GM18867 (cell line): ENCODE data around the gene CPNE5.
"Not testable (repeated sequence)": the region's sequence is repeated elsewhere in the genome, so short reads cannot be mapped to it uniquely, and the experiment has no call there.

Source experiments
- ATAC-seq: cut with Tn5 transposase; IDR thresholded peaks from one replicate; pipeline ENCODE4 v1.9.1; 2021; ENCODE audit warnings: mild to moderate bottlenecking, moderate library complexity; ENCODE audit not compliant: unreplicated experiment

Gene CPNE5

DNA sequence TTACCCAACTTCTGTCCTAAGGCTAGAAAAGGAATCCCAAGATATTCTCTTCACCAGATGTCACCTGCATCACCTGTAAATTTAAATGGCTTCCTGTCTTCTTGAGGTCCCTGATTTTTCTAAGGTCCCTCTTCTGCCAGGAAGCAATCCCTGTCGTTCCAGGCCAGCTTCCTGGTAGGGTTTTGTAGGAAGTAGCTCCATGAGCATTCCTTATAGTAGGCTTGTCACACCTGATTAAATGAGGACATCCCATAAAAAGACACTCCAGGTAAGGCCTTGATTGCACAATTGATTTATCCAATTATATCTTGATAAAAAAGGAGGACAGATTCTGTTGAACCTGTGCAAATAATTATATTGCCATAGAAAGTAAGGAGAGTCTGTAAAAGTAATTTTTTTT, 132.9 kb downstream of the CPNE5 start:
- ATAC-seq: no peak

DNA sequence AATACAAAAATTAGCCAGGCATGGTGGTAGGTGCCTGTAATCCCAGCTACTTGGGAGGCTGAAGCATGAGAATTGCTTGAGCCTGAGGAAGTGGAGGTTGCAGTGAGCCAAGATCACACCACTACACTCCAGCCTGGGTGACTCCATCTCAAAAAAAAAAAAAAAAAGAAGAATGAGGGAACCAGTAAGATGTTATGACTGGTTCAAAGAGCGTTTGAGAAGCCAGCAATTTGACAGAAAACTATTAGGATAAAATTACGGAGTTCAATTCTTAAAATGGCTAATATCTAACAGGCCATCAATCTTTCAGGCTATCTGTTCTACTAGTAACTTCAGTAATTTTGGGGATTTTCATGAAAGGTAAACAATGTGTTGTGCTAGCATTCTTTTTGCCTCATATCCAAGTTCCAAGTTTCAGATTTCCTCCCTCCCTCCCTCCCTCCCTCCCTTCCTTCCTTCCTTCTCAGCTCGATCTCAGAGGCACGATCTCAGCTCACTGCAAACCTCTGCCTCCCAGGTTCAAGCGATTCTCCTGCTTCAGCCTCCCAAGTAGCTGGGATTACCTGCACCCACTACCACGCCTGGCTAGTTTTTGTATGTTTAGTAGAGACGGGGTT, 134.2 kb downstream of the CPNE5 start:
- not testable (repeated sequence) for ATAC-seq

DNA sequence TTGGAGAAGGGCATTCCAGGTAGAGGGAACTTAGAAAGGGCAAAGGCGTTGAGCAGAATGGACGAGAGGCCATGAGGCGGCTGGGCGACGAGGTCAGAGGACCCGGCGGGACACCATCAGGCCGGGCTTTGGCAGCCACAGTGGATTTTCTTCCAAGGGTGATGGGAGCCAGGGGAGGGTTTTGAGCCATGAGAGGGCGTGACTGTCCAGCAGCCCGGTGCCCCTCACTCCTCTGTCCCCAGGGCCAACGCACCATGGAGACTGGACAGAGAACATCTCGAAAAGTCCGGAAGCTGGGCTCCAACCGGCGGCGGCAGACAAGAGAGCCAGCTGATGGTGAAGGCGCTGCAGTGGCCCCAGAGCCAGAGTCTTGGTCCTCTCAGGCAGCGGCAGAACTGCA, 135.3 kb downstream of the CPNE5 start:
- ATAC-seq: no peak

DNA sequence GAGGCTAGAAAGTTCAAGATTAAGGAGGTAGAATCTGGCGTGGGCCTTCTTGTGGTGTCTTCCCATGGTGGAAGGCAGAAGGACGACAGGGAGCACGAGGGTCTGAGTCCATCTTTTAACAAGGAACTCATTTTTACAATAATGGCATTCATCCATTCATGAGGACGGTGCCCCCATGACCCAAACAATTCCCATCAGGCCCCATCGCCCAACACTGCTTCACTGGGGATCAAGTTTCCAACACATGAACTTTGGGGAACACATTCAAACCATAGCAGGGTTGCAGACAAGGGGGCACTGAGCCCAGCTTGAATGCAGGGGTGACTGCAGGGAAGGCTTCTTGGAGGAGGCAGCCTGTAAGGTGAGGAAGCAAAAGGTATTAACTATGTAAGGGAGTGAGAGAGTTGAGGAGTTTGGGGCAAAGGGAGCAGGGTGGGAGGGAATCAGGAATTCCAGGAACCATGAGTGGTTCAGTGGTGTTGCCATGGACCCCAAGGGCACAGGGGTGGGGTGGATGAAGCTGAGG, 136.1 kb downstream of the CPNE5 start:
- no peak for ATAC-seq

DNA sequence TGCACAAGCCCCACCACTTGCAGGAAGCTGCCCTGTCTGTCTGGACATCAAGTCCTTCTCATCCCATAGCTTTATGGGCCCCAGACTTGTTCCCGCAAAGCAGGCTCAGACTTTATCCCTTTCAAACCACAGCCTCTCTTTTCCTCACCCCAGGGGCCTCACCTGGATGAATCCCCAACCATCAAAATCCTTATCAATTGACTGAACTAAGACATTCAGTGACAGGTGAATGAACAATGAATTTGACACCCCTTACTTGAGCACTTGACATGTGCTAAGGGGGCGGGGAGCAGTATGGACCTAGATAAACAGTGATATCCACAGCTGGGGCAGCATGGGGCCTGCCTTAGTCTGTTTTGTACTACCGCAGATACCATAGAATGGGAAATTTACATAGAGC, 136.6 kb downstream of the CPNE5 start:
- ATAC-seq: no peak

DNA sequence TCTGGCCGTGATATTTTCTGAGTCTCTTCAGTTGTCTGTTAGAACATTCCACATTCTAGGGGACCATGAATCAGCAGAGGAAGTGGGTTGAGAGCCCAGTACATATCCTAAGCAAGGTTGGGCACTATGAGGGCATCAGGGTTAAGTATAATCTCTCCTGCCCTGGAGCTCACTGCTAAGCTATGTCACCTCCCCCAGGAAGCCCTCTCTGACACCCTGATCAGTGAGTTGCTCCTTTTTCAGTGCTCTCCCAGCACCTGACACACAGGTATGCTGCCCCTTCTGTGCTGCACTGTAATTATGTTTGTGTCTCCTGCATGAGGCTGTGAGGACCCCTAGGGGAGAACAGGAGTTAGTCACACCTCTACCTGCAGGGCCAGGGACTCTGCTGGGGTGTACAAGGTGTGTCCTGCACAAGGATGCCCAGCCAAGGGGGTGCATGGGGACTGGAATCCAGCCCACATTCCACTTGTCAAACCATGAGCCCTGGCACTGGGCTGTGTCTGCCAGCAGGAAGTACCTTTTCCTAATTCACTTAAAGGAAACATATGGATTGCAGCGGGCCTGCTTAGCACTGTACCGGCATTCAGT, 137.7 kb downstream of the CPNE5 start:
- ATAC-seq: no peak

DNA sequence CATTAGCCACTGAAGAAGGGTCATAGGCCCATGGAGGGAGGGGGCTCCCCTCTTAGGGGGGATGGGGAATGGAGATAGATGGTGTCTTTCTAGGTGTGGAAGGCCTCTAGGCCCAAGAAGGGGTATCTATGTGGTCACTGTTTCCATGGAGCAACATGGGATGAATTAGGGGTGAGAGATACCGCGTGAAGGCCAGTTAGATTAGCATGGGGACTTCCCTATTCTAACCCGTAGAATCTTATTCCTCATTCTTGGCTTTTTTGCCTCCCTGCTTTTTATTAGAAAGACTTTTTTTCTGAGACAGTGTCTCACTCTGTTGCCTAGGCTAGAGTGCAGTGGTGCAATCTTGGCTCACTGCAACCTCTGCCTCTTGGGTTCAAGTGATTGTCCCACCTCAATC, 138.4 kb downstream of the CPNE5 start:
- ATAC-seq: no peak

DNA sequence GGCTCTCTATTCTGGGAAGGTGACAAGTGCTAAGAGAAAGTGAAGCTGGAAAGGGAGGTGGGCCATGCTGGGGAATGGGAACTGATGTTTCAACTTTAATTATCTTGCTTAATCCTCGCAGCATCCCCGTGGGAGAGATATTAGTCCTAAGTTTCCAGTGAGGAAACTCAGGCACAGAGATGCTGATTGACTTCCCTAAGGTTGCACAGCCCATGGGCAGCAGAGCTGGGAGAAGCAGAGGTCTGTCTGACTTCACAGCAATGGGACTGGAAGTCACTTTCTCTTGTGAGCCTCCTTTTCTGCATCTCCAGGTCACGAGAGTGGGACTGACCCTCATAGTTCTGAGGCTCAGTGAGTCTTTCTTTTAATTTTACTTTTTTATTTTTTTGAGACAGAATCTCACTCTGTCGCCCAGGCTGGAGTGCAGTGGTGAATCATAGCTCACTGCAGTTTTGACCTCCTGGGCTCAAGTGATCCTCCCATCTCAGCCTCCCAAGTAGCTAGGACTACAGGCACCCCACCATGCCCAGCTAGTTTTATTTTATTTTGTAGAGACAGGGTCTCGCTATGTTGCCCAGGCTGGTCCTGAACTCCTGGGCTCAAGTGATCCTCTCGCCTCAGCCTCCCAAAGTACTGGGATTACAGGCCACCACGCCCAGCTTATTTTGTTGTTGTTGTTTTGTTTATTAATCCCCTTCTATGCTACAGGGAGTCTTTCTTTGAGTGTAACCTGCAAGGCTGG, 139.0 kb downstream of the CPNE5 start:
- ATAC-seq: no peak

DNA sequence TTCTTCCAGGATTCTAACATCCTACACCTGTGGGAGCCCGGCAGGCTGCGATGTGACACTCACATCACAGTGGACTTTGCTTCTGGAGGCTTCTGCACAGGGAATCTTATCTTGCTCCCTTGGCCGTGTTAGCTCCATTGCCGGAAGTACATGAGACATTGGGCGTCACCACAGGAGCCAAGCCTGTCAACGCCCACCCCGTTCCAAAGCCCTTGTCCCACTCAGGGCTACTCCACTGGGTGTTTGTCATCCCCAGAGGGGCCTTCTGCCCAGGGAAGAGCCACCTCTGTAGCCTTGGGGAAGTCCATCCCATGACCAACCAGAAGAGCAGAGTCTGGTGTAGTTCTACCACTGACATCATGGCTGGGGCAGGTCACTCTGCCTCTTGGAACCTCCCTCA, 139.9 kb downstream of the CPNE5 start:
- ATAC-seq: no peak

DNA sequence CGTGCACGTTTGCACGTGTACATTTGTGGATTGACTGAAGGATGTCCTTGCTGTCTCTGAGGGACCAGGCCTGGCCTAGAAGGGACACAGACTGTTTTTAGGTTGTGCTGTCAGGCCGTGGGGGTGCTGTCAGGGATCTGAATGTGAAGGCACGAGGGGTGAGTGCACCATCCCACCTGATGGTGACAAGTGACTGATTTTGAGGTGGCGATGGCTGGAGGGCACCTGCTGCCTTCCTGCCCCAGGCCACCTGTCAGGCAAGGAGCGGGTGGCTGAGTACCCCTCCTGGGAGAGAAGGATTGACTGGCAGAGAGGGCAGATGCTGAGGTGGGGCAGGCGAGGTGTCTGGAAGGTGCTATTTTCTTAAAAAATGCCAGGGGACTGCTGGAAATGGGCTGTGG, 140.4 kb downstream of the CPNE5 start:
- ATAC-seq: no peak

DNA sequence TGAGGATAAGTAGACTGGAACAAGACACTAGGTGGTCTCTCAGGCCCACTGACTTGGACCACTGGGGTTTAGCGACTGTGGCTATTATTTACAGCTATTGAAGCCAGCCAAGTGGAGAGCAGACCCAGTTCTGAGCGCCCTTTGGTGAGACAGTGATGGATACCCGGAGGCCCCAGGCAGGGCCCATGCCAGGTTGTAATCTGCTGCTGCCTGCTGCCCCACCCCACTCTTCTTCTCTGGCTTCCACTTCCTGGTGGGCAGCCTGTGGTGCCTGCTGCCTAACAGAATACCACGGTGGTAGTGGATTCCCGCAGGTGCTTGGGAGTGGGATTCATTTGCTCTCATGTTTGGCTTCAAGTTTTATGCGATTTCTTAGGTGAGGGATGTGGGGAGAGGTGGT, 141.0 kb downstream of the CPNE5 start:
- ATAC-seq: no peak

DNA sequence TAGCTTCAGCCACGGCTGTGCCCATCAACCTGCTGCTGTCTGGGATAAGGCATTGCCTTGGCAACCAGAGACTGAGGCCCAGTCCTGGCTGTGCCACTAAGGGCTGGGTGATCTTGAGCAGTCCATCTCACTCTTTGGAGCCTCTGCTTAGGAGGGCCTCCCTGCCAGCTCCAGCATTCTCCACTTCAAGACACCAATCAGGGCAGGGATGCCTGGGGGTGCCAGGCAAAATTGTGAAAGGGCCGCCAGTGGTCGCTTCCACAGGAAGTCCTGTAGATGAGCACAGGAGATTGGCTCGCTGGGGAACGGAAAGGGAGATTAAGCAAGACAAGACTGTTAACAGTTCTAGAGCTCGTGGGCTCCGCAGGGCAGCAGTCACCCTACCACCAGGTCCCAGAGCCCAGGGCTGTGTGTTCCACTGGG, 141.8 kb downstream of the CPNE5 start, which contains the start of gene RAB44:
Gene RAB44 (plus strand): TSS at position 346 of the 423 bp plus-strand sequence. CDS start 6,410 bp downstream, outside the sequence.
- no peak for ATAC-seq

DNA sequence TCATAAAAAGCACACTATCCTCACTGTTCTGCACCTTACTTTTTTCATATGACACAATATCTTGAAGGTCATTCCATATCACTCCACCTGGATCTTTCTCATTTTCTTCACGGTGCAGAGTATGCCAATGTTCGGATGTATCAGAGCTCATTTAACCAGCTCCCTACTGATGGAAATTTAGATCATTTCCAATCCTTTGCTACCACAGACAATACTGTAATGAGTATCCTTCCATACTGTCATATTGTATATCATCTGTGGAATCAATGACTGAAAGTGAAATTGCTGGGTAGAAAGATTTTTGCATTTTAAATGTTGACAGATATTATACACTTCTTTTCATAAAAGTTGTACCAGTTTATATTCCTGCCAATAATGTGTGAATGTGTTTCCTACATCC, 143.8 kb downstream of the CPNE5 start:
- no peak for ATAC-seq

DNA sequence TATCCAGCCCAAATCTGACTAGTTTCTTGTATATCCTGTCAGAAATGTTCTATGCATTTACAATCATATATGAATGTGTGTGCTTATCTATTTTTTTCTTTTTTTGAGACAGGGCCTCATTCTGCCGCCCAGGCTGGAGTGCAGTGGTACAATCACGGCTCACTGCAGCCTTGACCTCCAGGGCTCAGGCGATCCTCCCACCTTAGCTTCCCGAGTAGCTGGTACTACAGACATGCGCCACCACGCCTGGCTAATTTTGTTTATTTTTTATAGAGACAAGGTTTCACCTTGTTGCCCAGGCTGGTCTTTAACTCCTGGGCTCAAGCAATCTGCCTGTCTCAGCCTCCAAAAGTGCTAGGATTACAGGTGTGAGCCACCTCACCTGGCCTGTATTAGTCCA, 144.6 kb downstream of the CPNE5 start:
- no peak for ATAC-seq

DNA sequence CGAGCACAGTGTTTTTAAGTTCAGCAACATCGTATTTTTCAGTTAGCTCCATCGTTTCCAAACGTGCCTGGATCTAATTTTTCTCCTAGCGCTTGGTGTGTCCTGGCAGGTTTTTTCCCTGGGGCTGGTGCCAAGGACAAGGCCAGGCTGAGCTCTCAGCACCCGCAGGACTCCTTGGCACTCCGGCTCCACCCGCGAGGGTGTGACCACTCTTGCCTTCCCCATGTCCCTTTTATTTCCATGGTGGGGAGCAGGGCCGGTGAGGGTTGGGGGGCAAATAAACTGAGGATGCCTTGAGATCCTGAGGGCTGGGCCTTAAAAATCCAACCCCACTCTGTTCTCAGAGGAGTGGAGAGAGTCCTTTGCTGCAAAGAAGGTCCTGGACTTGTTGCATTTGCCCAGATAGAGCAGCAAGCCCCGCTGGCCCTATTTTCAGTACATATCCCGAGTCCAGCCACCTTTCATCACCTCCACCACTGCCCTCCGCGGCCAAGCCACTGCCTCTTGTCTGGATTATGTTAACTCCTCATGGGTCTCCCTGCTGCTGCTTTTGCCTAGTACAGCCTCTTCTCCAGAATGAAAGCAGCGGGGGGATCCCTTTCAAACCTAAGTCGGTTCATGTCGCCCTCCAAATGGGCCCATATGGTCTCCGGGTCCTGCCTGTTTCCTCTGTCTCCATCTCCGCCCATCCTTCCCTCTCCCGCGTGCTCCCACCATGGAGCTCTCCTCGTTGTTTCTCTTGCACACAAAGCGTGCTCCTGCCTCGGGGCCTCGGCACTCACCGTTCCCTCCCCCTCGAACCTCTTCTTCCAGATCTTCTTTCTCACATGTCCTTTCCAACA, 146.2 kb downstream of the CPNE5 start:
- no peak for ATAC-seq

DNA sequence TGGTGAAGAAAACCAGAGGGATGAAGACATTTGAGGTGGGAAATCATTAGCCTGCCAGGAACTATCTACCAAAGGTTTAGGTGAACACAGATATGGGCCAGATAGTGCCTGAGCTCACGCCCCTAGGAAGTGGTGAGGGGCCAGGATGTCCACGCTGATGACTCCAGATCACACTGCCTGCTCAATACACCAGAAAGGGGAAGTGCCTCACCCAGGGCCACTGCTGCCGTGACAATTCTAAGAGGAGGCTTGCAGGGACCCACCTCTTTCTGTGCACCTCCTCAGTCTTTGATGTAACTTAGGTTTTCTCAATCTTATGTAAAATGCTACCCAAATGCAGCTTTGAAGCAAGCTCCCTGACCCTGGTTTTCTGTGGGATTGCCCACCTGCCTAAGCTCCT, 147.0 kb downstream of the CPNE5 start:
- ATAC-seq: peak; percentile 43

DNA sequence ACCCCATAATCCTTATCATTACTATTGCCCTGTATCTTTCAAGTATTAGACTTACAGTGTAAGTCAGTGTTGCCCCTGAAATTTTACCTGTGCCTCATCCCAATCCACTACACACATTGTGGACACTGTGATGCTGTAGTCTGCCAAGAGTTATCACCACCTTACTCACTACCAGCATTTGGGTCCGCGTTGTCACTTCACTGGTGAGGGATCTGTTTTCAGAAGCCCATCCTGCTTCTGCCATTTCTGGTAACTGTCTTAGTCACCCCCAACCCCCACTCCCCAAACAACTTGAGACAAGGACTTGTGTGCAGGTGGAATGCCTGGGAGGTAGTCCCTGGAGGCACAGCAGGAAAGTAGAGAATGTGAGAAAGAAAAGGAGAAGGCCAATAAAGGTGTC, 147.6 kb downstream of the CPNE5 start:
- ATAC-seq: no peak

DNA sequence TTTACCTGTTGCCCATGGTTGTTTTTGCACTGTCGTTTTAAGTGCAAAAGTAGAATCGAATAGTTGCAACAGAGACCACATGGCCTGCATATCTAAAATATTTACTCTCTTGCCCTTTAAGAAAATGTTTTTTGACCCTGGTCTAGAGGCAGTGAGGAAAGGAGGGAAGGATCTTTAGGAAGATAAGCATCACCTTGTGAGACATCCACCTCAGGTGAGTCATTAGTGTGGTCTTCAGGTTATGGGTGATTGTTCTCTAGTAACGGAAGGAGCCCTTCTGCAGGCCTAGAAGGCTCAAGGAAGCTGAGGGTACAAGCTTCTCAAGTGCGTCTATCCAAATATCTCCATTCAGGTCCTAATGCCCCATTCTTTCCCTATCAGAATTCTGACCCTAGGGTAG, 148.2 kb downstream of the CPNE5 start:
- no peak for ATAC-seq
